ENCODE data around the gene DAAM2.
A peak's percentile ranks its signal among the peaks of the same experiment; 100 is the strongest.

The DAAM2 gene

GRCh38 chr6:39821046-39821740 is 29.0 kb downstream of the DAAM2 start:
- Histone ChIP-seq H3K56ac (ENCODE audit: low read length) (no peak overlapping the region), H3K4me3 (ENCODE audit: low read length) (no peak overlapping the region), H3K27me3 (ENCODE audit: insufficient read depth, low read length, poor library complexity) (no peaks in the 10 kb centered on the region)

GRCh38 chr6:39821742-39822532 is 29.8 kb downstream of the DAAM2 start:
- Histone ChIP-seq H3K79me1 (ENCODE audit: low read length) (no peaks in the 10 kb centered on the region), H4K5ac (ENCODE audit: low read length) (no peak overlapping the region), H3K4me1 (ENCODE audit: control insufficient read depth, low read depth, low read length) (peaks cover 4% of the 10 kb centered on the region), H3K4me2 (ENCODE audit: low read length) (no peak overlapping the region), H2BK5ac (ENCODE audit: low read length) (no peak overlapping the region), H2AK5ac (ENCODE audit: low read length) (no peak overlapping the region), H3K56ac (ENCODE audit: low read length) (no peak overlapping the region), H3K4ac (ENCODE audit: low read depth, low read length) (no peak overlapping the region), H3K9ac (ENCODE audit: low read length) (no peak overlapping the region), H3K27me3 (ENCODE audit: insufficient read depth, low read length, poor library complexity) (no peaks in the 10 kb centered on the region), H3K79me2 (ENCODE audit: control insufficient read depth, insufficient read depth, low read length) (no peaks in the 10 kb centered on the region), H3K27ac (ENCODE audit: low read depth, low read length) (no peak overlapping the region), H4K8ac (ENCODE audit: low read depth, low read length) (no peak overlapping the region), H3K4me3 (ENCODE audit: low read length) (no peak overlapping the region), H2BK15ac (replicated peaks; ENCODE audit: low read depth) (no peak overlapping the region), H3K23ac (ENCODE audit: low read length) (no peak overlapping the region), H2BK120ac (ENCODE audit: low read depth, low read length) (no peak overlapping the region), H3K18ac (ENCODE audit: low read length) (no peak overlapping the region), H3K36me3 (ENCODE audit: control insufficient read depth, insufficient read depth, low read length) (no peaks in the 10 kb centered on the region)
- WGBS (ENCODE audit: extremely low coverage, insufficient coverage, low lambda C conversion rate), result no CpG with 5 or more reads among the region's 7 CpGs
- no peak for DNase-seq

More at GRCh38 chr6:39821046-39821740, 29.0 kb downstream of the DAAM2 start:
- no peak overlapping the region for H3K4ac ChIP-seq (ENCODE audit: low read depth, low read length)
- H3K79me1 ChIP-seq (ENCODE audit: low read length), result no peaks in the 10 kb centered on the region
- DNase-seq, result peak; percentile 71
- H2AK5ac ChIP-seq (ENCODE audit: low read length), result no peak overlapping the region
- no peaks in the 10 kb centered on the region for H3K79me2 ChIP-seq (ENCODE audit: control insufficient read depth, insufficient read depth, low read length)
- no peak overlapping the region for H4K8ac ChIP-seq (ENCODE audit: low read depth, low read length)
- H3K4me2 ChIP-seq (ENCODE audit: low read length), result no peak overlapping the region
- no peak overlapping the region for H2BK5ac ChIP-seq (ENCODE audit: low read length)
- H2BK120ac ChIP-seq (ENCODE audit: low read depth, low read length), result no peak overlapping the region
- H2BK15ac ChIP-seq (replicated peaks; ENCODE audit: low read depth), result no peak overlapping the region
- no peak overlapping the region for H3K27ac ChIP-seq (ENCODE audit: low read depth, low read length)
- H3K23ac ChIP-seq (ENCODE audit: low read length), result no peak overlapping the region
- H3K4me1 ChIP-seq (ENCODE audit: control insufficient read depth, low read depth, low read length), result peaks cover 4% of the 10 kb centered on the region
- WGBS (ENCODE audit: extremely low coverage, insufficient coverage, low lambda C conversion rate), result no CpG with 5 or more reads among the region's 5 CpGs
- no peak overlapping the region for H4K5ac ChIP-seq (ENCODE audit: low read length)
- no peak overlapping the region for H3K18ac ChIP-seq (ENCODE audit: low read length)
- no peak overlapping the region for H3K9ac ChIP-seq (ENCODE audit: low read length)
- no peaks in the 10 kb centered on the region for H3K36me3 ChIP-seq (ENCODE audit: control insufficient read depth, insufficient read depth, low read length)

- no peak for DNase-seq
- peaks cover 4% of the 10 kb centered on the region for H3K4me1 ChIP-seq (ENCODE audit: control insufficient read depth, low read depth, low read length)
Observed at GRCh38 chr6:39822846-39823815, 31.0 kb downstream of the DAAM2 start.

GRCh38 chr6:39824030-39824926 is 32.1 kb downstream of the DAAM2 start:
- no peaks in the 10 kb centered on the region for H3K36me3 ChIP-seq (ENCODE audit: control insufficient read depth, insufficient read depth, low read length)
- H2BK5ac ChIP-seq (ENCODE audit: low read length), result no peak overlapping the region

More at GRCh38 chr6:39822846-39823815, 31.0 kb downstream of the DAAM2 start:
- H3K27ac ChIP-seq (ENCODE audit: low read depth, low read length), result no peak overlapping the region
- no peak overlapping the region for H2BK120ac ChIP-seq (ENCODE audit: low read depth, low read length)
- H3K27me3 ChIP-seq (ENCODE audit: insufficient read depth, low read length, poor library complexity), result no peaks in the 10 kb centered on the region
- no peak overlapping the region for H3K4me2 ChIP-seq (ENCODE audit: low read length)
- H4K8ac ChIP-seq (ENCODE audit: low read depth, low read length), result no peak overlapping the region
- no peak overlapping the region for H3K9ac ChIP-seq (ENCODE audit: low read length)
- no peaks in the 10 kb centered on the region for H3K79me1 ChIP-seq (ENCODE audit: low read length)
- H3K23ac ChIP-seq (ENCODE audit: low read length), result no peak overlapping the region
- H3K4ac ChIP-seq (ENCODE audit: low read depth, low read length), result no peak overlapping the region
- H3K56ac ChIP-seq (ENCODE audit: low read length), result no peak overlapping the region
- H3K18ac ChIP-seq (ENCODE audit: low read length), result no peak overlapping the region
- H3K36me3 ChIP-seq (ENCODE audit: control insufficient read depth, insufficient read depth, low read length), result no peaks in the 10 kb centered on the region
- H2BK5ac ChIP-seq (ENCODE audit: low read length), result no peak overlapping the region
- no peak overlapping the region for H2BK15ac ChIP-seq (replicated peaks; ENCODE audit: low read depth)
- WGBS (ENCODE audit: extremely low coverage, insufficient coverage, low lambda C conversion rate), result no CpG with 5 or more reads among the region's 8 CpGs
- H2AK5ac ChIP-seq (ENCODE audit: low read length), result no peak overlapping the region
- H3K79me2 ChIP-seq (ENCODE audit: control insufficient read depth, insufficient read depth, low read length), result no peaks in the 10 kb centered on the region
- no peak overlapping the region for H4K5ac ChIP-seq (ENCODE audit: low read length)
- H3K4me3 ChIP-seq (ENCODE audit: low read length), result no peak overlapping the region

GRCh38 chr6:39829331-39829730 is 37.2 kb downstream of the DAAM2 start:
- Histone ChIP-seq H4K8ac (ENCODE audit: low read depth, low read length) (no peak overlapping the region), H3K27me3 (ENCODE audit: insufficient read depth, low read length, poor library complexity) (no peaks in the 10 kb centered on the region), H3K4me2 (ENCODE audit: low read length) (no peak overlapping the region), H2BK120ac (ENCODE audit: low read depth, low read length) (no peak overlapping the region), H3K56ac (ENCODE audit: low read length) (no peak overlapping the region), H3K4ac (ENCODE audit: low read depth, low read length) (no peak overlapping the region), H3K4me1 (ENCODE audit: control insufficient read depth, low read depth, low read length) (no peaks in the 10 kb centered on the region), H3K36me3 (ENCODE audit: control insufficient read depth, insufficient read depth, low read length) (no peaks in the 10 kb centered on the region), H3K18ac (ENCODE audit: low read length) (no peak overlapping the region), H3K4me3 (ENCODE audit: low read length) (no peak overlapping the region), H3K27ac (ENCODE audit: low read depth, low read length) (no peak overlapping the region), H3K79me2 (ENCODE audit: control insufficient read depth, insufficient read depth, low read length) (no peaks in the 10 kb centered on the region), H3K23ac (ENCODE audit: low read length) (no peak overlapping the region), H3K79me1 (ENCODE audit: low read length) (no peaks in the 10 kb centered on the region), H4K5ac (ENCODE audit: low read length) (no peak overlapping the region), H2BK15ac (replicated peaks; ENCODE audit: low read depth) (no peak overlapping the region), H2BK5ac (ENCODE audit: low read length) (no peak overlapping the region), H3K9ac (ENCODE audit: low read length) (no peak overlapping the region), H2AK5ac (ENCODE audit: low read length) (no peak overlapping the region)
- DNase-seq, result no peak
- WGBS (ENCODE audit: extremely low coverage, insufficient coverage, low lambda C conversion rate), result no CpG with 5 or more reads among the region's 2 CpGs

More at GRCh38 chr6:39824030-39824926, 32.1 kb downstream of the DAAM2 start:
- Histone ChIP-seq H4K8ac (ENCODE audit: low read depth, low read length) (no peak overlapping the region), H3K18ac (ENCODE audit: low read length) (no peak overlapping the region), H3K79me2 (ENCODE audit: control insufficient read depth, insufficient read depth, low read length) (no peaks in the 10 kb centered on the region), H2BK120ac (ENCODE audit: low read depth, low read length) (no peak overlapping the region), H3K23ac (ENCODE audit: low read length) (no peak overlapping the region), H3K9ac (ENCODE audit: low read length) (no peak overlapping the region), H3K79me1 (ENCODE audit: low read length) (no peaks in the 10 kb centered on the region), H3K4me2 (ENCODE audit: low read length) (no peak overlapping the region), H3K56ac (ENCODE audit: low read length) (no peak overlapping the region), H4K5ac (ENCODE audit: low read length) (no peak overlapping the region), H3K4me3 (ENCODE audit: low read length) (no peak overlapping the region), H3K27ac (ENCODE audit: low read depth, low read length) (no peak overlapping the region), H3K4me1 (ENCODE audit: control insufficient read depth, low read depth, low read length) (peaks cover 4% of the 10 kb centered on the region), H2BK15ac (replicated peaks; ENCODE audit: low read depth) (no peak overlapping the region), H3K4ac (ENCODE audit: low read depth, low read length) (no peak overlapping the region), H2AK5ac (ENCODE audit: low read length) (no peak overlapping the region), H3K27me3 (ENCODE audit: insufficient read depth, low read length, poor library complexity) (no peaks in the 10 kb centered on the region)
- no CpG with 5 or more reads among the region's 9 CpGs for WGBS (ENCODE audit: extremely low coverage, insufficient coverage, low lambda C conversion rate)
- peak; percentile 42 for DNase-seq
